Erythroblast (primary cell): ENCODE data around the gene SIGLEC15.

Experiments
- GATA1 ChIP-seq: IDR thresholded peaks from 2 replicates; pipeline ENCODE4 v1.6.1; 2011; ENCODE audit warnings: low read depth, mild to moderate bottlenecking, control low read depth, low read length, moderate library complexity
- POLR2A ChIP-seq: IDR thresholded peaks from 2 replicates; pipeline ENCODE4 v1.6.1; 2011; ENCODE audit warnings: mild to moderate bottlenecking, low read length

DNA sequence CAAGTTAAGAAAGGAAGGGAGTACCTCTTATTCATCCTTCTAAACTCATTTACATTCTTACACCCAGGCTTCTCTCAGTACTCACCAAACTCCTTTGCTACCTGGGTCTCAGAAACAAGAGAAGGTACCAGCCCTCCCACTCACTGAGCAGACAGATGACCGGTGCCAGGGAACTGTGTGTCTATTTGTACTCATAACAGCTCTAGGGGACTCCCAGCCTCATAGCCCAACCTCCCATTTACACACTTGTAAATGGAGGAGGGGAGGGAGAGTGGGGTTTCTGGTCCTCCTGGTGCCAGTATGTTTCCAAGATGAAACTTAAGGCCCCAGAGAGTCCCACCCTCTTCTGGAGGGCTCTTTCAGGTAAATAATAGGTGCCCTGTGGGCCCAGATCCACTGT, 42.8 kb upstream of the SIGLEC15 start:
- TF ChIP-seq POLR2A: no peak
- no peak for TF ChIP-seq GATA1
